Thyroid gland (tissue), 4 donors: Measurements from ENCODE around the gene CHCHD6. TPM values are rescaled to one million over a fixed set of nuclear protein-coding genes. Genes with fewer than 3 reads are reported as not detected.

Source experiments
- DNase-seq, 2 donors: peaks; one replicate each; pipeline ENCODE4 v3.0.0-alpha.2; 2019
- H3K27ac ChIP-seq, 3 donors: fragments of 200-600 bp; sonication (generic); 1 replicate in 2 of 3; 2 replicates in 1 of 3; pipeline ENCODE4 v1.5.1; 2016 to 2019; ENCODE audit warnings: mild to moderate bottlenecking in 1 of 3, moderate library complexity in 1 of 3
- H3K27me3 ChIP-seq: fragments of 200-600 bp; sonication (generic); one replicate; pipeline ENCODE4 v1.5.1; 2019
- H3K36me3 ChIP-seq, 2 donors: fragments of 200-600 bp; sonication (generic); one replicate each; pipeline ENCODE4 v1.5.1; 2016 to 2019
- H3K4me1 ChIP-seq, 2 donors: fragments of 200-600 bp; sonication (generic); one replicate each; pipeline ENCODE4 v1.5.1; 2017 to 2019
- H3K4me3 ChIP-seq, 3 donors: fragments of 200-600 bp; sonication (generic); replicated peaks in 1 of 3; 1 replicate in 2 of 3; 2 replicates in 1 of 3; pipeline ENCODE4 v1.5.1; 2016; ENCODE audit warnings: mild to moderate bottlenecking in 1 of 3
- H3K9me3 ChIP-seq: fragments of 200-600 bp; sonication (generic); one replicate; pipeline ENCODE4 v1.5.1; 2017
- POLR2A ChIP-seq, 2 donors: fragments of 450-650 bp; IDR thresholded peaks; one replicate each; pipeline ENCODE4 v1.6.1; 2017; ENCODE audit warnings: antibody characterized with exemption in 2 of 2, mild to moderate bottlenecking in 2 of 2, moderate library complexity in 1 of 2
- WGBS, 2 donors: methylation state at CpG; one replicate each; pipeline ENCODE4 v1.1.5; 2017; 5-methylcytosine and 5-hydroxymethylcytosine counted together
- intact Hi-C: fragments of 100-400 bp; cut with DNase I; formaldehyde crosslinking; loops from one replicate; pipeline ENCODE4 v1.15.1; 2023
- total RNA-seq, 4 donors: library from RNA; depleted of rRNA; stranded (reverse); fragments of >200 nt; gene quantifications; one replicate each; pipeline ENCODE4 v1.2.3, GENCODE V29; 2016
- TF ChIP-seq, protein P1 (sequence below), 6 experiments: fragments of 200-600 bp in 3 of 6; fragments of 450-650 bp in 3 of 6; sonication (generic) in 3 of 6; IDR thresholded peaks; one replicate each; pipeline ENCODE4 v1.5.1; 2016 to 2019; ENCODE audit warnings: antibody characterized with exemption in 6 of 6, mild to moderate bottlenecking in 2 of 6, inconsistent platforms in 1 of 6, moderate library complexity in 1 of 6

CHCHD6 gene
- total RNA-seq, 4 donors from 2014 or later, result 22.9 to 27.8 (median 24.4) TPM

DNA sequence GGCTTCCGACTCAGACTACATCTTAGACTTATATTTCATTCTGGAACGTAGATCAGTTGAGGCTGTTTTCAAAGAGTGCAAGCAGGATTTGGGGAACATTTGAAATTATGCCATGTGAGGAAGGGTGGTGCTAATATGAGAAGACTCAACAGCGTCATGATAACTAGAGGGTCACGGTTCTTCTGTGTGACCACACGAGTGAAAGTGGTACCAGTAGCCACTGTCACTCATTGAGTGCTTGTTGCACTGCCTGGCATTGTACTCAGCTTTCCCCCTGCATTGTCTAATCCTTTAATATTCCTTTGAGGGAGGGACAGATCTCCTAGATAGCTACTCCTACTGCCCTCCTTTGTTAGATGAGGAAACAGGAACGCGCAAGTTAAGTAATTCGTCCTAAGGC, 197.6 kb downstream of the CHCHD6 start:
- 96 to 97% methylated on average over 8 of the region's 8 CpGs for WGBS, 2 donors
- Histone ChIP-seq H3K36me3 (no peaks in the 10 kb centered on the region), H3K4me1 (no peaks in the 10 kb centered on the region), H3K9me3 (no peaks in the 10 kb centered on the region), H3K27me3 (no peaks in the 10 kb centered on the region), H3K4me3 (no peak overlapping the region), H3K27ac (no peak overlapping the region)
- TF ChIP-seq POLR2A (IDR thresholded peaks at IDR 0.05), result no peak
- TF ChIP-seq, protein P1, sequence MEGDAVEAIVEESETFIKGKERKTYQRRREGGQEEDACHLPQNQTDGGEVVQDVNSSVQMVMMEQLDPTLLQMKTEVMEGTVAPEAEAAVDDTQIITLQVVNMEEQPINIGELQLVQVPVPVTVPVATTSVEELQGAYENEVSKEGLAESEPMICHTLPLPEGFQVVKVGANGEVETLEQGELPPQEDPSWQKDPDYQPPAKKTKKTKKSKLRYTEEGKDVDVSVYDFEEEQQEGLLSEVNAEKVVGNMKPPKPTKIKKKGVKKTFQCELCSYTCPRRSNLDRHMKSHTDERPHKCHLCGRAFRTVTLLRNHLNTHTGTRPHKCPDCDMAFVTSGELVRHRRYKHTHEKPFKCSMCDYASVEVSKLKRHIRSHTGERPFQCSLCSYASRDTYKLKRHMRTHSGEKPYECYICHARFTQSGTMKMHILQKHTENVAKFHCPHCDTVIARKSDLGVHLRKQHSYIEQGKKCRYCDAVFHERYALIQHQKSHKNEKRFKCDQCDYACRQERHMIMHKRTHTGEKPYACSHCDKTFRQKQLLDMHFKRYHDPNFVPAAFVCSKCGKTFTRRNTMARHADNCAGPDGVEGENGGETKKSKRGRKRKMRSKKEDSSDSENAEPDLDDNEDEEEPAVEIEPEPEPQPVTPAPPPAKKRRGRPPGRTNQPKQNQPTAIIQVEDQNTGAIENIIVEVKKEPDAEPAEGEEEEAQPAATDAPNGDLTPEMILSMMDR (IDR thresholded peaks at IDR 0.05), result no peak
- no peak for DNase-seq
- intact Hi-C loops, result no loop called here

DNA sequence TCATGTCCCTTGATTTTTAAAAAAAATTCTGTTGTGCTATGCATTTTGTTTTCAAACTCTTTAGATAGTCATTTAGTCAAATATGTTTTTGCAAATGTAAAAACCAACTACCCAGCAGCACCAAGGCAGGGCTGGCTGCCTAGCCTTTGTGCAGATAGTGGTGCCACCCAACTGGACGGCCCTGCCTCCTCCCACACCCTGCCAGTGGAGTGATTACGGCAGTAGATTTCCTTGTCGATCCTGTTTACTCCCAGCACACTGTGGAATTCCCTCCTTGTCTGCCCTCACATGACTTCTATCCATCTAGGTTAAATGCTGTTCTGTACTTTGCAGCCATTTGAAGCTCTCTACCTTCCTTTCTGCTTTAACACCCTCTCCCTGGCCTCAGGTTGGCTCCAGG, 199.5 kb downstream of the CHCHD6 start:
- Histone ChIP-seq H3K9me3 (no peaks in the 10 kb centered on the region), H3K4me3 (no peak overlapping the region), H3K27ac (no peak overlapping the region), H3K36me3 (no peaks in the 10 kb centered on the region), H3K27me3 (no peaks in the 10 kb centered on the region), H3K4me1 (no peaks in the 10 kb centered on the region)
- intact Hi-C loops, result no loop called here
- WGBS, 2 donors, result 67 to 74% methylated on average over 3 of the region's 3 CpGs
- DNase-seq, result no peak
- TF ChIP-seq POLR2A (IDR thresholded peaks at IDR 0.05), result no peak
- TF ChIP-seq, protein P1 (IDR thresholded peaks at IDR 0.05), result no peak

DNA sequence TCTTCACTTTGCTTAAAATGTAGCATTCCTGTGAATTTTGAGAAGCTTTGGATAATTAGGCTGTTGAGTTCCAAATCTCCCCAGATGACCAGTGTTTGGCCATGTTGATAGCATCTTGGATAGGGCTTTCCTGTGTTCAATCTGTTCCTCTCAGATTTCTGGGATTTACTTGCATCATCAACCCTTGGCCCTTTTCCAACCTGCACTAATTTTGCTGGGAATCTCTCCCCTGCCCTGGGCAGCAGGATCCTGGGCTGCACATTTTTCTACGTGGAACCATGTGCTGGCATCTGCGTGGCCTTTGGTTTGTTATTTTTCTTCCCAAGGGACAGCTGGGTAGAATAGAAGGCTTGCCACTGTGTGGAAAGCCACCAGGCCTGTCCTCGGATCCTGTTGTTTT, 203.5 kb downstream of the CHCHD6 start:
- DNase-seq, result no peak
- TF ChIP-seq, protein P1 (IDR thresholded peaks at IDR 0.05), result no peak
- TF ChIP-seq POLR2A (IDR thresholded peaks at IDR 0.05), result no peak

DNA sequence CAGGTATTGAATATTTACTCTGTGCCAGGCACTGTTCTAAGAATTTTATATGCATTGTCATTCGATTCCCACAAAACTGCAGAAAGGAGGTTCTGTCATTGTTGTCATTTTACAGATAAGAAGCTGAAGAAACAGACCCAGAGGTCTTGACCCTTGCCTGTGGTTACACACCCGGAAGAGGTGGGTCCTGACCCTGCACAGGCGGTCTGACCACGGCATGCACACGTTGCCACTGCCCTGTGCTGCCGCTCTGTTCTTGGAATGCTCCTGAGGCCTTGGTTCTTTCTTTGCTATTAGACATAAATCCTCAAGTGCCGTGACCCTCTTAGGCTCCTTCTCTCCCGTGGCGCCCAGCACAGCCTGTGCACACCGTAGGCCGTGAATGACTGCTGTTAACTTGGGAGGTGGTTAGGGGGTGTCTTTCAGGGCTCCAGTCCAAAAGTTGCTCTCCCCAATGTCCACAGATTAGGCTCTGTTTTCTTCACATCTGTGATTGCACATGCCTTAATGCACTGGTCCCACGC, 204.8 kb downstream of the CHCHD6 start:
- peaks cover 0 to 15% of the 10 kb centered on the region in 2 donors for H3K4me1 ChIP-seq
- no peaks in the 10 kb centered on the region for H3K27me3 ChIP-seq
- WGBS, 2 donors, result 84 to 86% methylated on average over 12 of the region's 12 CpGs
- DNase-seq, result no peak
- no peak overlapping the region for H3K27ac ChIP-seq
- TF ChIP-seq, protein P1 (IDR thresholded peaks at IDR 0.05), result no peak
- no peak for TF ChIP-seq POLR2A (IDR thresholded peaks at IDR 0.05)
- H3K4me3 ChIP-seq, result no peak overlapping the region
- intact Hi-C loops, result no loop called here
- H3K36me3 ChIP-seq, result no peaks in the 10 kb centered on the region
- H3K9me3 ChIP-seq, result no peaks in the 10 kb centered on the region

More for the DNA sequence above, 203.5 kb downstream of the CHCHD6 start:
- Histone ChIP-seq H3K36me3 (no peaks in the 10 kb centered on the region), H3K27me3 (no peaks in the 10 kb centered on the region), H3K4me1 (peaks cover 0 to 15% of the 10 kb centered on the region in 2 donors), H3K27ac (no peak overlapping the region), H3K9me3 (no peaks in the 10 kb centered on the region), H3K4me3 (no peak overlapping the region)
- 92 to 94% methylated on average over 3 of the region's 3 CpGs for WGBS, 2 donors
- intact Hi-C loops, result no loop called here

DNA sequence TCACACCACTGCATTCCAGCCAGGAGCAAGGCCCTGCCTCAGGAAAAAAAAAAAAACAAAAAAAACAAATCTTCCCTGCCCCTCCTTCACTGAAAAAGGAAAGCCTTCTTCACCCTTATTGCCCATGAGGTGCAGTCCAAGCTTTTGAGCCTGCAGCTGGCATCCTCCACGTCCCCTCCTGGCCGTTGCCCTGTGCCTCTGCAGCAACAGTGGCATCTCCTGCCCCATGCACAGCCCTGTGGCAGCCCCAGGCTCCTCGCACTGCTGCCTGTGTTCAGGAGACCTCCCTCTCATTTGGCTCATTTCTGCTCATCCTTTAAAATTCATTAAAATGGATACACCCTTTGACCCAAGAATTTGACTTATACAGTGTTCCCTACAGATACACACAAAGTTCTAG, 206.2 kb downstream of the CHCHD6 start:
- Histone ChIP-seq H3K27me3 (no peaks in the 10 kb centered on the region), H3K36me3 (no peaks in the 10 kb centered on the region), H3K4me1 (peaks cover 0 to 15% of the 10 kb centered on the region in 2 donors), H3K4me3 (no peak overlapping the region), H3K27ac (no peak overlapping the region), H3K9me3 (no peaks in the 10 kb centered on the region)
- WGBS, 2 donors, result 96% methylated on average over 3 of the region's 3 CpGs
- DNase-seq, result no peak
- intact Hi-C loops, result no loop called here
- TF ChIP-seq, protein P1 (IDR thresholded peaks at IDR 0.05), result no peak
- TF ChIP-seq POLR2A (IDR thresholded peaks at IDR 0.05), result no peak
